ENCODE measurements around the gene E2F4.

Gene E2F4

DNA sequence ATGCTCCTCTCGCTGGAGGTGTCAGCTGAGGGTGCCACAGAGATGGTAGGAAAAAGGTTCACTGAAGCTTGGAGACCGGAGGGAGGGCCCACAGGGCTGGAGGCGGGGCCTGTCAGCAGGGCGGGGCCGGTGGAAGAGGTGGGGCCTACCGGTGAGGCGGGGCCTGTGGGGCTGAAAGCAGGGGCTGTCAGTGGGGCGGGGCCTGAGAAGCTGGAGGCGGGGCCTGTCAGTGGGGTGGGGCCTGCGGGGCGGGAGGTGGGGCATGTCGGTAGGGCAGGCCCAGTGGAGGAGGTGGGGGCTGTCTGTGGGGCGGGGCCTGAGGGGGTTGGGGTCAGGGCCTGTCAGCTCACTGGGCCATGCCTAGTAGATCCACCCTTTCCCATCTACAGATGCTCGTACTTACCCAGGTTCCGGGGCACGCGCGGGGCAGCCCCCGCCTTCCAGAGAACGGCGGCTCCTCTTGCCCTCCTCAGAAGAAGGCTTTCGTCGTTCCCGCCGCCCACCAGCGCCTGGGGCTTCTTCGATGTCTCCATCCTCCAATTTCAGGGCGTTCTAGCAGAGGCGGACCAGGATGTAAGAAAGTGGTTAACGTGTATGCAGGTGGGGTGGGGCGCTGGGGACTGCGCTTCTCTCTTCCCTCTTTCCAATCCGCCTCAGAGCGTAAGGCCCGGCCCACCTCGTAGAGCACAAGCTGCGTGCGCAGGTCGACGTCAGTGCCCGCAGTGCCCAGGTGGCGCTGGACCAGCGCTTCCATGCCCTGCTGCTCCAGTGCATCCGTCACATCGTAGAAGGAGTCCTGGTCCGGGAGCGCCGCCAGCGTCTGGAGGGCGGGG is 44.8 kb downstream of the E2F4 start:
- peaks cover 13% of the 10 kb centered on the region for H3K79me1 ChIP-seq (ENCODE audit: low read length)
- H2BK5ac ChIP-seq (ENCODE audit: low read depth, low read length, poor library complexity), result no peak overlapping the region
- no peak overlapping the region for H3K27ac ChIP-seq (ENCODE audit: low read depth, low read length)
- no peaks in the 10 kb centered on the region for H3K9me3 ChIP-seq (ENCODE audit: insufficient read depth, low read depth, low read length)
- H2BK12ac ChIP-seq (ENCODE audit: low read length), result no peak overlapping the region
- H3K18ac ChIP-seq (ENCODE audit: low read length), result no peak overlapping the region
- no CpG with 5 or more reads among the region's 50 CpGs for WGBS (ENCODE audit: extremely low coverage, insufficient coverage, insufficient read length)
- no peak overlapping the region for H3K9ac ChIP-seq (ENCODE audit: low read length)
- peaks cover 2% of the 10 kb centered on the region for H3K79me2 ChIP-seq (ENCODE audit: control insufficient read depth, insufficient read depth, low read length, poor library complexity)
- no peak overlapping the region for H3K14ac ChIP-seq (ENCODE audit: low read length)
- DNase-seq, result peak; percentile 34 to 42
- H3K4me1 ChIP-seq (ENCODE audit: control insufficient read depth in 1 of 2, insufficient read depth in 2 of 2, low read length in 2 of 2), result peaks cover 14 to 15% of the 10 kb centered on the region in 2 experiments
- no peak overlapping the region for H2BK120ac ChIP-seq (ENCODE audit: insufficient read depth, low read length, poor library complexity)
- H3K4me2 ChIP-seq (ENCODE audit: low read length), result no peak overlapping the region
- H3K23ac ChIP-seq (ENCODE audit: low read length), result no peak overlapping the region
- H4K8ac ChIP-seq (ENCODE audit: low read depth, low read length), result no peak overlapping the region
- H3K36me3 ChIP-seq (ENCODE audit: control insufficient read depth in 1 of 2, insufficient read depth in 2 of 2, low read length in 2 of 2), result peaks cover 35 to 36% of the 10 kb centered on the region in 2 experiments
- H2AFZ ChIP-seq (ENCODE audit: insufficient read depth, low read length, poor library complexity), result no peak overlapping the region
- H2AK5ac ChIP-seq (ENCODE audit: low read length), result no peak overlapping the region
- H4K12ac ChIP-seq (ENCODE audit: low read depth, low read length), result no peak overlapping the region
- no peak overlapping the region for H4K91ac ChIP-seq (ENCODE audit: low read depth, low read length)
- no peak overlapping the region for H3K4ac ChIP-seq (ENCODE audit: low read depth, low read length)
- H3K4me3 ChIP-seq (ENCODE audit: low read depth, low read length), result no peak overlapping the region
- H3K27me3 ChIP-seq (ENCODE audit: insufficient read depth, low read length), result no peaks in the 10 kb centered on the region

DNA sequence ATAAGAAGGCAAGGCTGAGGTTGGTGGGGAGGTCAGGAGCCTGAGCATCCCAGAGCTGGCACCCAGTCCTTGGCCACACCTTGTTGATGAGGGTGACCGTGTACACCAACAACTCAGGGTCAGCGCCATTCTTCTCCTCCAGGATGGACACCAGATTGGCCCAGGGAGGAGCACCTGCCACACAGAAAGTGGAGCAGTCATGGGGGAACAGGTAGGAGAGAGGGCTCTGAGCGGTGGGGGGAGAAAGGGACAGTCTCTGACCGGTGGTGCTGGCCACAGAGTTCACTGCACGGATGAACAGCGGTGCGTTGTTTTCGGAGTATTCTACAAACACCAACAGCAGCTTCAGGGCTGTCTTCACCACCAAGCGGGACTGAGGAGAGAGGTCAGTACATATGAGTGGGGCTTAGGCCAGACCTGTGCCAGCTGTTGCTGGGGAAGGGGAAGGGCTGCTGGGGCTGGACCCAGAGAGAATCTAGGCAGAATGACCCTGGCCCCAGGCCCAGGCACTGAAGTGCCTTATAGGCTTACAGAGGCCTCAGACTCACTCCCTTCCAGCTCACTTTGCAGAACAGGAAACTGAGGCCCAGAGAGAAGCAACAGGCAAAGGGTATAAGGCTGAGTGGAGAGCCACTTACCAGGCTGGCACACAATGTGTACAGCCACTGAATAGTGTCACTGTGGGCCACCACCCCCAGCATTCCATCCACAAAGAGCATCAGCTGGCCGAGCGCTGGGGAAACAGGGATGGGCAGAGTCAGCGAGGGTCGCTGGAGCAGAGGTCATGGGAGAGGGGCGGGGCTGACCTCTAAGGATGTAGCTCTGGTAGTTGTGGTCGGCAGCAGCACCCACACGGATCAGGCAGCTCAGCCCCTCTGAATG is 45.7 kb downstream of the E2F4 start:
- peaks cover 20 to 23% of the 10 kb centered on the region in 2 experiments for H3K4me1 ChIP-seq (ENCODE audit: control insufficient read depth in 1 of 2, insufficient read depth in 2 of 2, low read length in 2 of 2)
- no peaks in the 10 kb centered on the region for H3K27me3 ChIP-seq (ENCODE audit: insufficient read depth, low read length)
- no peak overlapping the region for H3K18ac ChIP-seq (ENCODE audit: low read length)
- no peak for DNase-seq
- peaks cover 2% of the 10 kb centered on the region for H3K79me2 ChIP-seq (ENCODE audit: control insufficient read depth, insufficient read depth, low read length, poor library complexity)
- no peak overlapping the region for H3K27ac ChIP-seq (ENCODE audit: low read depth, low read length)
- no peak overlapping the region for H2BK5ac ChIP-seq (ENCODE audit: low read depth, low read length, poor library complexity)
- no peak overlapping the region for H2AFZ ChIP-seq (ENCODE audit: insufficient read depth, low read length, poor library complexity)
- WGBS (ENCODE audit: extremely low coverage, insufficient coverage, insufficient read length), result no CpG with 5 or more reads among the region's 16 CpGs
- H4K91ac ChIP-seq (ENCODE audit: low read depth, low read length), result no peak overlapping the region
- H2BK120ac ChIP-seq (ENCODE audit: insufficient read depth, low read length, poor library complexity), result no peak overlapping the region
- no peaks in the 10 kb centered on the region for H3K9me3 ChIP-seq (ENCODE audit: insufficient read depth, low read depth, low read length)
- H4K8ac ChIP-seq (ENCODE audit: low read depth, low read length), result no peak overlapping the region
- H3K4ac ChIP-seq (ENCODE audit: low read depth, low read length), result no peak overlapping the region
- no peak overlapping the region for H3K9ac ChIP-seq (ENCODE audit: low read length)
- no peak overlapping the region for H3K4me3 ChIP-seq (ENCODE audit: low read depth, low read length)
- no peak overlapping the region for H2AK5ac ChIP-seq (ENCODE audit: low read length)
- no peak overlapping the region for H3K4me2 ChIP-seq (ENCODE audit: low read length)
- peaks cover 32 to 33% of the 10 kb centered on the region in 2 experiments for H3K36me3 ChIP-seq (ENCODE audit: control insufficient read depth in 1 of 2, insufficient read depth in 2 of 2, low read length in 2 of 2)
- H4K12ac ChIP-seq (ENCODE audit: low read depth, low read length), result no peak overlapping the region
- peaks cover 16% of the 10 kb centered on the region for H3K79me1 ChIP-seq (ENCODE audit: low read length)
- H3K14ac ChIP-seq (ENCODE audit: low read length), result no peak overlapping the region
- H2BK12ac ChIP-seq (ENCODE audit: low read length), result no peak overlapping the region
- H3K23ac ChIP-seq (ENCODE audit: low read length), result no peak overlapping the region

DNA sequence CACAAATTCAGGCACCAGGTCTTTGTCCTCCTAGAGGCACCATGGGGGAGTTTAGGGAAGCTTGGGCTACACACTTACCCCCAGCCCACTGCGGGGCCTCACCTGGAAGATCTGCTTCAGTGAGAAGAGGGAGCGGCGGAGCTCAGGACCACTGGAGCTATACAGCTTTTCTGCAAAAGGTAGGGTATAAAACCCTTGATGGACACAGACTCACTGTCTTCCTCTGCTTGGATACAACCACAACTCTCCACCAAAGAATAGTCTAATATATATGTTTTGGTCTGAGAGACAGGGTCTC is 46.3 kb downstream of the E2F4 start:
- Histone ChIP-seq H3K79me2 (ENCODE audit: control insufficient read depth, insufficient read depth, low read length, poor library complexity) (peaks cover 2% of the 10 kb centered on the region), H3K9ac (ENCODE audit: low read length) (no peak overlapping the region), H3K18ac (ENCODE audit: low read length) (no peak overlapping the region), H2BK12ac (ENCODE audit: low read length) (no peak overlapping the region), H3K14ac (ENCODE audit: low read length) (no peak overlapping the region), H2BK120ac (ENCODE audit: insufficient read depth, low read length, poor library complexity) (no peak overlapping the region), H3K9me3 (ENCODE audit: insufficient read depth, low read depth, low read length) (no peaks in the 10 kb centered on the region), H2AFZ (ENCODE audit: insufficient read depth, low read length, poor library complexity) (no peak overlapping the region), H3K4ac (ENCODE audit: low read depth, low read length) (no peak overlapping the region), H4K91ac (ENCODE audit: low read depth, low read length) (no peak overlapping the region), H3K23ac (ENCODE audit: low read length) (no peak overlapping the region), H3K79me1 (ENCODE audit: low read length) (peaks cover 16% of the 10 kb centered on the region), H3K4me1 (ENCODE audit: control insufficient read depth in 1 of 2, insufficient read depth in 2 of 2, low read length in 2 of 2) (peaks cover 20 to 23% of the 10 kb centered on the region in 2 experiments), H4K8ac (ENCODE audit: low read depth, low read length) (no peak overlapping the region), H3K4me3 (ENCODE audit: low read depth, low read length) (no peak overlapping the region), H2BK5ac (ENCODE audit: low read depth, low read length, poor library complexity) (no peak overlapping the region), H2AK5ac (ENCODE audit: low read length) (no peak overlapping the region), H3K27me3 (ENCODE audit: insufficient read depth, low read length) (no peaks in the 10 kb centered on the region), H4K12ac (ENCODE audit: low read depth, low read length) (no peak overlapping the region), H3K36me3 (ENCODE audit: control insufficient read depth in 1 of 2, insufficient read depth in 2 of 2, low read length in 2 of 2) (peaks cover 32 to 33% of the 10 kb centered on the region in 2 experiments), H3K4me2 (ENCODE audit: low read length) (no peak overlapping the region), H3K27ac (ENCODE audit: low read depth, low read length) (no peak overlapping the region)
- no peak for DNase-seq
- no CpG with 5 or more reads among the region's 3 CpGs for WGBS (ENCODE audit: extremely low coverage, insufficient coverage, insufficient read length)

DNA sequence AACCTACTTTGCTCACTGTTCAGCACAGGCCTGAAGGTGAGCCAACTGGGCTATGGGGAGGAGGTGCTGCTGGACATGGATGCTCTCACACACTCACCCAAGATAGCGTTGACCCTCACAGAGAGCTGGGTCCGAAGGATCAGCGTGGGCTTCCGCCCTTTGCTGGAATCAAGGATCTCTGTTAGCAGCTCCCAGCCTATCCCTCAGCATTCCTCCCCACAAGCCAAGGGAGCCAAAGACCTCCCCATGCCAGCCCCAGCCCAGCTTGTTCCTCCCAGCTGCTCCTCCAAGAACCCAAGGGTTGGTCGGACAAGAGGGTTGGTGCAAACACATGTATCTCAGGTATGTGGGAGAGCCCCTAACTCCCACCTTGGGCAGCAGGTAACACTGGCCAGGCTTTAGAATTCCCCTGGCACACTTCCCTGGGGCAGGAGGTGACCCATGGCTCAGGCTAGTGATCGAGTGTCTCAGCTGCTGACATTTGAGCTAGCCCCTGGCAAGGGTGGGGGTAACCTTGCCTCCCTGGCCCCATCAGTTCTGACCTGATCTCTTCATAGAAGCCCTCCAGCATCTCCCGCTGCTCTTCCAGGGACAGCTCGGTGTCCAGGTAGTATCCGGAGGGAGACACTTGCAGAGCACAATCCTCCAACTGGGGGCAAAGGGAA is 47.0 kb downstream of the E2F4 start:
- Histone ChIP-seq H4K12ac (ENCODE audit: low read depth, low read length) (no peak overlapping the region), H2AFZ (ENCODE audit: insufficient read depth, low read length, poor library complexity) (no peak overlapping the region), H3K27ac (ENCODE audit: low read depth, low read length) (no peak overlapping the region), H4K91ac (ENCODE audit: low read depth, low read length) (no peak overlapping the region), H4K8ac (ENCODE audit: low read depth, low read length) (no peak overlapping the region), H2BK12ac (ENCODE audit: low read length) (no peak overlapping the region), H2BK5ac (ENCODE audit: low read depth, low read length, poor library complexity) (no peak overlapping the region), H2BK120ac (ENCODE audit: insufficient read depth, low read length, poor library complexity) (no peak overlapping the region), H3K14ac (ENCODE audit: low read length) (no peak overlapping the region), H3K18ac (ENCODE audit: low read length) (no peak overlapping the region), H3K4me2 (ENCODE audit: low read length) (no peak overlapping the region), H2AK5ac (ENCODE audit: low read length) (no peak overlapping the region), H3K9me3 (ENCODE audit: insufficient read depth, low read depth, low read length) (no peaks in the 10 kb centered on the region), H3K79me1 (ENCODE audit: low read length) (peaks cover 17% of the 10 kb centered on the region), H3K9ac (ENCODE audit: low read length) (no peak overlapping the region), H3K4ac (ENCODE audit: low read depth, low read length) (no peak overlapping the region), H3K4me3 (ENCODE audit: low read depth, low read length) (no peak overlapping the region), H3K27me3 (ENCODE audit: insufficient read depth, low read length) (no peaks in the 10 kb centered on the region), H3K79me2 (ENCODE audit: control insufficient read depth, insufficient read depth, low read length, poor library complexity) (peaks cover 2% of the 10 kb centered on the region), H3K36me3 (ENCODE audit: control insufficient read depth in 1 of 2, insufficient read depth in 2 of 2, low read length in 2 of 2) (peaks cover 28 to 30% of the 10 kb centered on the region in 2 experiments), H3K4me1 (ENCODE audit: control insufficient read depth in 1 of 2, insufficient read depth in 2 of 2, low read length in 2 of 2) (peaks cover 28 to 29% of the 10 kb centered on the region in 2 experiments), H3K23ac (ENCODE audit: low read length) (no peak overlapping the region)
- WGBS (ENCODE audit: extremely low coverage, insufficient coverage, insufficient read length), result no CpG with 5 or more reads among the region's 9 CpGs
- no peak for DNase-seq
